ENCODE measurements around the gene PTPRN2.

Gene PTPRN2

DNA sequence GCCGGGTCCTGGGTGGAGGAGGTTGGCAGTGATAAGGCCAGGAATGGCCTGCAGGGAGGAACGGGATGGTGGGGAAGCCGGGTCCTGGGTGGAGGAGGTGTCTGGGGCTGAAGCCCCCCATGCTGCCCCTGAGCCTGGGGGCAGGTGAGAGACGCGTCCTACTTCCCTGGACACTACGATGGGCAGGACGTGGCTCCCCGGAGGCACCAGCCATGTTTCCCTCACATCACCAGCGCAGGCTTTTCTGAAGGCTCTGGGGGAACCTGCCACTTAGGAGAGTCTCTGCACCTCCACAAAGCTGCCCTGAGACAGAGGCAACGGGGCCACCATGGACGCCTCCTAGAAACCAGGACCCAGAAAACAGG is 926.0 kb downstream of the PTPRN2 start:
- H3K4me3 ChIP-seq (ENCODE audit: low read length), result no peak overlapping the region
- no peak for DNase-seq (ENCODE audit: low read depth)
- no peak for TF ChIP-seq CTCF (conservative IDR thresholded peaks at IDR 0.05; ENCODE audit: low read length)

GRCh38 chr7:157660971-157661610 is 926.5 kb downstream of the PTPRN2 start:
- TF ChIP-seq CTCF (conservative IDR thresholded peaks at IDR 0.05; ENCODE audit: low read length), result no peak
- no peak overlapping the region for H3K4me3 ChIP-seq (ENCODE audit: low read length)
- no peak for DNase-seq (ENCODE audit: low read depth)

GRCh38 chr7:157658851-157659412 is 928.7 kb downstream of the PTPRN2 start:
- TF ChIP-seq CTCF (conservative IDR thresholded peaks at IDR 0.05; ENCODE audit: low read length), result no peak
- no peak overlapping the region for H3K4me3 ChIP-seq (ENCODE audit: low read length)
- no peak for DNase-seq (ENCODE audit: low read depth)

DNA sequence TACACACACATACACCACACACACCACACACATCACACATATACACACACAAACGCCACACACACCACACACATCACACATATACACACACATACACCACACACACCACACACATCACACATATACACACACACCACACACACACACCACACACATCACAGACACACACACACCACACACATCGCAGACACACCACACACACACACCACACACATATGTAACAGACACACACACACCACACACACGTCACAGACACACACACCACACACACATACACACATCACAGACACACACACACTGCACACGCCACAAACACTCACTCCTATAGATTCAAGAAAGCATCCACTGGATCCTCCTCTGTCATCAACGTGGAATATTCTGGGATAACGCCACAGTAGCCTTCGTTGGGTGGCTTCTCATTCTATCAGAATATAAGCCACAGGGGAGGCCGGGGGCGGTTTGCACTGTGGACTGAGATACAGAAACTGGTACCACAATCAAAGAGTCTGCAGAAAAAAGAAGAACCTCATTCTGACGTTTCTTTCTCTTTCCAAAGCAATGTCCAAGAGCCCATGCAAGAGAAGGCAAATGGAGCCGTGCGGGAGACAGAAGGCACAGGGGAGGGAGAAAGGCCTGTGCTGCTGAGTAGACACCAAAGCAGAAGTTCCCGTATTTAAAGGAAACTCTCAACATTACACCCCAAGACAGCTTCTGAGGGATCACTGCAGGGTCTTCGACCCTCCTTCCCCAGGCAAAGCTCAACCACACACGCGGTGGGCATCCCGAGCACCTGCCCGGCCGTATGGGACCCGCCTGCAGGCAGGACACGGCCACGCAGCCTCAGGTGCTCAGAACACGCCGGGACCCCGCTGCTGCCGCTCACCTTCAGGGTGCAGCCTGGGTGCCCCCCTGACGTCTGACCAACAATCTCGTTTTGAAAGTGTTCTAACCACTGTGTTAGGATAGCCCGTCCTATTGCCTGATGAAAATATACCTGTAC is 929.6 kb downstream of the PTPRN2 start:
- no peak for TF ChIP-seq CTCF (conservative IDR thresholded peaks at IDR 0.05; ENCODE audit: low read length)
- no peak overlapping the region for H3K4me3 ChIP-seq (ENCODE audit: low read length)
- DNase-seq (ENCODE audit: low read depth), result no peak

DNA sequence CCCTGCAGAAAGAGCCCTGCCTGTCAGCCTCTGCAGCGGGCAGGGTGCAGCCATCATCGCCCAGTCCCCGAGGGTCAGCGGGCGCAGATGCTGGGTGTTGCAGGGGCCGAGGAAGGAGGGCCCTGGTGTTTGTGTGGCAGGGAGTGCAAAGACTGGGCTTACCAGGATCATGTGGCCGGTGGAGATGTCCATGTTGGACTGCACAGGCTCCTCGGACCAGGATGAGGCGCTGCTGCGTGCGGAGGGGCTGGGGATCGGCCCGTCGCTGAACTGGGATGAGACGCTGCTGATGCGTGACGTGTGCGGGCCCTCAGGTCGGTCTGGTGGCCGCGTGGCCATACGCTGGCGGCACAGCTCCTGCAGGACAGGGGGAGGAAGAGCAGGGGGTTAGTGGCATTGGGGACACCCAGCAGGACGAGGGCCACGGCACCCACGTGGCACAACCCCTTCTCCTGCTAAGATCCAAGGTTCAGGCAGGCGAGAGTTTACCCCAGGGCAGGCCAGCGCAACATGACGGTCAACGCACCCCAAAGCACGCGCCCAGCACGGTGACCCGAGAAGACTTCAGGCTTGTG is 931.3 kb downstream of the PTPRN2 start:
- no peak for TF ChIP-seq CTCF (conservative IDR thresholded peaks at IDR 0.05; ENCODE audit: low read length)

DNA sequence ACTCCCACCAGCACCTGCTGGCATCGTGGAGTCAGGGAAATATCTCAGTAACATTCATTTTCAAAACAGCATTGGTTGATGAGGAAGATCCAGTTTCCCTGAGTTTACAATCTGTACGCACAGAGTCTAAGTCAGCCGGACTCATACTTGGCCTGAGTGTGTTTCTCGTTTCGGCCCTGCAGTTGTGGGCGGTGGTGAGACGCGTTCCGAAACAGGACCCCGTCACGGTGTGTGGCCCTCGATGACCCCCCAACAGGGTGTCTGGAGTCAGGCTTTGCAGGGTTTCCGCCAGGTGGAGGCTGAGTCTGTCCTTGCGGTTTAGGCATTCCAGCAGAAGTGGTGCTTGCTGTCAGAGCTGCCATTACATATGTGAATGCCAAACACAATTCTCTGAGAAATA is 933.3 kb downstream of the PTPRN2 start:
- no peak for DNase-seq (ENCODE audit: low read depth)
- no peak overlapping the region for H3K4me3 ChIP-seq (ENCODE audit: low read length)
- no peak for TF ChIP-seq CTCF (conservative IDR thresholded peaks at IDR 0.05; ENCODE audit: low read length)

More for the DNA sequence above, 931.3 kb downstream of the PTPRN2 start:
- no peak for DNase-seq (ENCODE audit: low read depth)
- H3K4me3 ChIP-seq (ENCODE audit: low read length), result no peak overlapping the region

Data from AG10803 (cell line).